ENCODE data around the gene SPG11. TPM values are rescaled to one million over a fixed set of nuclear protein-coding genes. Genes with fewer than 3 reads are reported as not detected.

The SPG11 gene
- 42.7 and 66.6 TPM in 2 replicates for total RNA-seq

GRCh38 chr15:44663410-44664308 is at the start of gene SPG11:
SPG11 (minus strand) TSS chr15:44663662; CDS start chr15:44663647, 15 bp downstream.

GRCh38 chr15:44711096-44711742 is 47.8 kb upstream of the SPG11 start, which contains the start of the genes B2M and PATL2:
B2M (plus strand) TSS chr15:44711517; CDS start chr15:44711547, 30 bp downstream.
PATL2 (minus strand) TSS chr15:44711323; CDS start chr15:44676490, 34,833 bp downstream.

GRCh38 chr15:44536962-44537734 is 126.3 kb downstream of the SPG11 start, which contains the start of gene EIF3J:
EIF3J (plus strand) TSS chr15:44537147; CDS start chr15:44537195, 48 bp downstream.

Small RNA genes within 50 kb of the gene (small RNA-seq; reads per million reads assigned to genes)
- not detected for gene RF00019 (ENCODE audit: low replicate concordance)

Other genes with a start within 250 kb of the SPG11 start
- gene CTDSPL2, start 236.0 kb downstream of the SPG11 start, total RNA-seq: 47.9 and 88.6 TPM in 2 replicates
- 35.9 and 53.6 TPM in 2 replicates for gene EIF3J, start 126.5 kb downstream of the SPG11 start, total RNA-seq
- gene PATL2, start 47.7 kb upstream of the SPG11 start, total RNA-seq: 0.44 and 1.9 TPM in 2 replicates
- gene B2M, start 47.9 kb upstream of the SPG11 start, total RNA-seq: 1,563 and 4,527 TPM in 2 replicates
- gene TRIM69, start 72.9 kb upstream of the SPG11 start, total RNA-seq: 7.9 and 8.1 TPM in 2 replicates